Measurements from ENCODE around the gene RGS6.

RGS6 gene

DNA sequence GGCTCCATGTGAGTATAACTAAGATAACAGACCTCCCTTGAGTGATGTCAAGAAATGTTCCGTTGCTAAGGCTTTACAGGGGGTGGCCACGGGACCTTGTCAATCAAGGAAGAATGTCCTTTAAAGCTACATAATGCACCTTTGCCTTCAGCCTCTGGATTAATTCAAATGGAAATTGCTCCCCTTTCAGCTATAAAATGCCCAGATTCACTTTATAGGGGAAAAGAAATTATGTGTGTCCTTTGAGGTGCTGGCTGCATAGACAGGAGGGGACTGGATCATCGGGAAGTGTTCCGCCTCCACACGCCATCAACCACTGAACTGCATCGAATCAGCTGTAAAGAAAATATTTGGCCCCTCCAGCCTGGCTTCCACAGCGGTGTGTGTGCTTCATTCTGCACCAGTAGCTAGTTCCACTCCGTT, 546.3 kb downstream of the RGS6 start:
- ChIA-PET CTCF (no interaction called here), POLR2A (no interaction called here)
- no peak for TF ChIP-seq FOXM1 (IDR thresholded peaks at IDR 0.05; ENCODE audit: borderline replicate concordance)
- TF ChIP-seq CTBP1 (IDR thresholded peaks at IDR 0.05; ENCODE audit: borderline replicate concordance) = no peak
- no peak for TF ChIP-seq SUZ12 (IDR thresholded peaks at IDR 0.05)
- no peak for TF ChIP-seq SP1 (IDR thresholded peaks at IDR 0.05)
- DNase-seq (ENCODE audit: extremely low spot score) = no peak

DNA sequence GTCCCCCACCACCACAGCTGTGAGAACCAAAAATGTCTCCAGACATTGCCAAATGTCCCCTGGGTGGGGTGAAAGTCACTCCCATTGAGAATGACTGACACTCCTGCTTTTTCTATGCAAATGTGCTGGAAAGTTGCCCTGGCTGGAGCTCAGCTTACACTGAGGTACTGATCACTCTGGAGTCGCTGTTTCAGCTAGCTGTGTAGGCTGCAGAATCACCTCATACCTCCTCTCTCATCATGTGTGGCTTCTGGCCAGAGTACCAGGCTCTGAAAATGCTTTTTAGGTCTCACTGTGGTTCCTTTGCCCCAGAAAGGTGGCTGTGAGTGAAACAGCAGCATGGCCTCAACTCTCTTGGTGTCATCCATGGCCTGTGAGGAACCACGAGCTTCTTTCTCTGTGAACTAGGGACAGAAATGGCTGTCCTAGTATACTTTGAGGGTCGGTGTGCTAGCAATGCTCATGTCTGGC, 547.3 kb downstream of the RGS6 start:
- no peak for DNase-seq (ENCODE audit: extremely low spot score)
- POLR2A ChIA-PET = no interaction called here
- TF ChIP-seq, protein P1, sequence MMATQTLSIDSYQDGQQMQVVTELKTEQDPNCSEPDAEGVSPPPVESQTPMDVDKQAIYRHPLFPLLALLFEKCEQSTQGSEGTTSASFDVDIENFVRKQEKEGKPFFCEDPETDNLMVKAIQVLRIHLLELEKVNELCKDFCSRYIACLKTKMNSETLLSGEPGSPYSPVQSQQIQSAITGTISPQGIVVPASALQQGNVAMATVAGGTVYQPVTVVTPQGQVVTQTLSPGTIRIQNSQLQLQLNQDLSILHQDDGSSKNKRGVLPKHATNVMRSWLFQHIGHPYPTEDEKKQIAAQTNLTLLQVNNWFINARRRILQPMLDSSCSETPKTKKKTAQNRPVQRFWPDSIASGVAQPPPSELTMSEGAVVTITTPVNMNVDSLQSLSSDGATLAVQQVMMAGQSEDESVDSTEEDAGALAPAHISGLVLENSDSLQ (IDR thresholded peaks at IDR 0.05) = peak; percentile 44
- no peak for TF ChIP-seq NFRKB (IDR thresholded peaks at IDR 0.05)
- no peak for TF ChIP-seq CTBP1 (IDR thresholded peaks at IDR 0.05; ENCODE audit: borderline replicate concordance)
- CTCF ChIA-PET = no interaction called here

DNA sequence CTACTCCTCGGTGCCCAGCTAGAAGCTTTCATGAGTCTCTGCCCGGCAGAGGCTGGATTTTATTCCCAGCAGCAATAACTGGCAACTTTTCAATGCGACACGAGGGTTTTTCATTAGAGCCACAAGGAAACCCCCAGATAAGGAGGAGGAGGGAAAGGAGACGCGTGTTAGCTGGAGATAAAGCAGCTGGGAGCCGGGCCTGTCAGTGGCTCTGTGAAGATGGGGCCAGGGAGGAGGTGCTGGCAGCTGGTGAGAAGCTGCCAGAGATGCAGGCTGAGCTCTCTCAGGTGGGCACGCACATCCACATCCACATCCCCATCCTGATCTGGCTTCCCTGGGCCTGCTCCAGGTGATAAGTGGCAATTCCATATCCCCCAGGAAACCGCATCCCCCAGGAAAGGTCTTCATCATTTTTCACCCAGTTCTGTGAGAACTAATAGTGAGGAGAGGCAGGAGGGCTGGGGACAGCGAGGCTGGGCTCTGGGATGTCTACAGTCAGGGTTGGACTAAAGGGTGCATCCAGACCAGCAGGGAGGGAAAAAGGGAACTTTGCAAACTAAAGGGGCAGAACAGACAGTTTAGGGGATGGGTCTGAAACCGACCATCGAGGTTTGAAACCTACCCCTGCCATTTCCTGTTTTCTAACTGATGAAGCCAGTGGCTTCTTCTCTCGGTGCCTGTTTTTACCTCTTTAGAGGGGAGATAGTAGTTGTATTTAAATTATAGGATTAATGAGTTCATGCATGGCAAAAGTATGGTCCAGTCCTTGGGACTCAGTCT, 548.4 kb downstream of the RGS6 start:
- no peak for DNase-seq (ENCODE audit: extremely low spot score)
- ChIA-PET CTCF (no interaction called here), POLR2A (no interaction called here)
- no peak for TF ChIP-seq ARNT (IDR thresholded peaks at IDR 0.05)
- no peak for TF ChIP-seq L3MBTL2 (conservative IDR thresholded peaks at IDR 0.05)
- no peak for TF ChIP-seq SP1 (IDR thresholded peaks at IDR 0.05)
- no peak for TF ChIP-seq FOXA1 (IDR thresholded peaks at IDR 0.05)
- TF ChIP-seq CTBP1 (IDR thresholded peaks at IDR 0.05; ENCODE audit: borderline replicate concordance) = no peak
- TF ChIP-seq TARDBP (IDR thresholded peaks at IDR 0.05) = no peak
- TF ChIP-seq ELF4 (IDR thresholded peaks at IDR 0.05) = no peak
- no peak for TF ChIP-seq SUZ12 (IDR thresholded peaks at IDR 0.05)
- TF ChIP-seq, protein P1 (IDR thresholded peaks at IDR 0.05) = no peak
- no peak for TF ChIP-seq FOXM1 (IDR thresholded peaks at IDR 0.05; ENCODE audit: borderline replicate concordance)
- TF ChIP-seq ZNF384 (IDR thresholded peaks at IDR 0.05) = no peak
- no peak for TF ChIP-seq BHLHE40 (IDR thresholded peaks at IDR 0.05; ENCODE audit: borderline replicate concordance)
- no peak for TF ChIP-seq HDGF (IDR thresholded peaks at IDR 0.05; ENCODE audit: borderline replicate concordance)

DNA sequence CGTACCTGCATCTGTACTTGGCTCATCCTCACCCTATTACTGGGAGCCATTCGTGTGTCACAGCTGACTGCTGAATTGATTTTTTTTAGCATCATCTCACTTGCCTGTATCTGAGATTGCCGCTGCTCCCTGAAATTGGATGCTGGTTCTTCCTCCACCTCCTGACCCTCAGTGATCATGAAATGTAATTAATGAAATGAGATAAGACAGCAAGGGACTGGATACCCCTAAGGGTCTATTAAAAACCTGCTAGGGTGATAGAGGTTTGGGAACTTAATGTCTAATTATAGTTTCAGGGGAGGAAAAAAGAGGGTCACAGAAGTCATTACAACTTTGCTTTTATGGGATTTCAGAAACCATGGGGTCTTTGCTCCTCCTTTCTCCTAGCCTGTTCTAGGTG, 551.1 kb downstream of the RGS6 start:
- no peak for DNase-seq (ENCODE audit: extremely low spot score)
- ChIA-PET POLR2A (no interaction called here), CTCF (no interaction called here)
- TF ChIP-seq NFRKB (IDR thresholded peaks at IDR 0.05) (no peak), FOXA1 (IDR thresholded peaks at IDR 0.05) (no peak), SP1 (IDR thresholded peaks at IDR 0.05) (no peak), ELF4 (IDR thresholded peaks at IDR 0.05) (no peak), HDGF (IDR thresholded peaks at IDR 0.05; ENCODE audit: borderline replicate concordance) (no peak), BHLHE40 (IDR thresholded peaks at IDR 0.05; ENCODE audit: borderline replicate concordance) (no peak)

DNA sequence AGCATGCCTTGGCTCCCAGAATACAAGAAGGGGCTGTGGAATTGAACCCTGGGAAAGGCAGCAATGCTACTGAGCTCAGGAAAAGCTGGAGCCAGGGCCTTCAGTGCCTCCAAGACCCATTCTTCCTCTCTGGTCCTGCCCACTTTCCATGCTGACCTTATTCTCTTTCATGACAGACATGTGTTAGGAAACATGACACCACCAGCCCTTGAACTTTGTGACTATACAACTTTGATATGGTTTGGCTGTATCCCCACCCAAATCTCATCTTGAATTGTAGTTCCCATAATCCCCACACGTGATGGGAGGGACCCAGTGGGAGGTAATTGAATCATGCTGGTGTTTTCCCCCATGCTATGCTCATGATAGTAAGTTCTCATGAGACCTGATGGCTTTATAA, 553.5 kb downstream of the RGS6 start:
- POLR2A ChIA-PET = no interaction called here
- CTCF ChIA-PET = no interaction called here
- TF ChIP-seq CTBP1 (IDR thresholded peaks at IDR 0.05; ENCODE audit: borderline replicate concordance) (no peak), TARDBP (IDR thresholded peaks at IDR 0.05) (no peak), FOXA1 (IDR thresholded peaks at IDR 0.05) (no peak), ARNT (IDR thresholded peaks at IDR 0.05) (no peak), ELF4 (IDR thresholded peaks at IDR 0.05) (no peak)
- TF ChIP-seq, protein P1 (IDR thresholded peaks at IDR 0.05) = no peak
- no peak for DNase-seq (ENCODE audit: extremely low spot score)

DNA sequence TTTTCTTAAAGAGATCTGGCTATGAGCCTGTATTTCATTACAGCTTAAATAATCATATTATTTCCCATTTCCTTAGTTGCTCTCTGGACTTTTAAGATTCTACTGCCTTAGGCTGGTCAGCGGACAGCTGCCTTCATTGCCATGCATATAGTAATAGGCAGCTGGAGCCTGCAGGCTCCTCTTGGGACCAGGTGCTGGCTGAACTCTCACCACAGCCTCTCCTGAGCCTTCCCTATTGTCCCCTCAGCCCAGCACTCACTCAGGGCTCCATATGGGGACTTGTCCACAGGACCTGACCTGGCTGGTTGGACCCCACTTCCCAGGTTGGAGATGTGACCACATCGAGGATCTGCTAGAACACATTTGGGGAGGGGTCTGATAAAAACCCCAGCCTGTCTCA, 556.3 kb downstream of the RGS6 start:
- ChIA-PET POLR2A (no interaction called here), CTCF (interaction anchor here (1.3 kb wide), 1 partner anchor 25 kb away, joined by 3 read pairs; no protein-coding TSS in a partner anchor)
- no peak for DNase-seq (ENCODE audit: extremely low spot score)
- TF ChIP-seq FOXK2 (IDR thresholded peaks at IDR 0.05) (no peak), FOXM1 (IDR thresholded peaks at IDR 0.05; ENCODE audit: borderline replicate concordance) (no peak), NFRKB (IDR thresholded peaks at IDR 0.05) (no peak), ARNT (IDR thresholded peaks at IDR 0.05) (no peak), L3MBTL2 (conservative IDR thresholded peaks at IDR 0.05) (no peak), BHLHE40 (IDR thresholded peaks at IDR 0.05; ENCODE audit: borderline replicate concordance) (no peak), SP1 (IDR thresholded peaks at IDR 0.05) (no peak), SUZ12 (IDR thresholded peaks at IDR 0.05) (no peak), CTBP1 (IDR thresholded peaks at IDR 0.05; ENCODE audit: borderline replicate concordance) (no peak), LEF1 (IDR thresholded peaks at IDR 0.05; ENCODE audit: borderline replicate concordance) (no peak), HDGF (IDR thresholded peaks at IDR 0.05; ENCODE audit: borderline replicate concordance) (no peak), ZNF384 (IDR thresholded peaks at IDR 0.05) (no peak), TARDBP (IDR thresholded peaks at IDR 0.05) (no peak), FOXA1 (IDR thresholded peaks at IDR 0.05) (no peak), ELF4 (IDR thresholded peaks at IDR 0.05) (no peak)
- TF ChIP-seq, protein P1 (IDR thresholded peaks at IDR 0.05) = no peak
